ENCODE results near the gene HERC5. TPM values are rescaled to one million over a fixed set of nuclear protein-coding genes. Genes with fewer than 3 reads are reported as not detected.

Gene HERC5
- total RNA-seq: 1.9 and 5.6 TPM in 2 replicates

GRCh38 chr4:88456670-88457306 is at the start of gene HERC5:
HERC5 (plus strand) TSS chr4:88457119; CDS start chr4:88457270, 151 bp downstream.

GRCh38 chr4:88523325-88524129 is 66.6 kb downstream of the HERC5 start, which contains the start of gene PYURF:
PYURF (minus strand) TSS chr4:88523776; CDS start chr4:88523700, 76 bp downstream.

Other genes with a start within 250 kb of the HERC5 start
- gene PPM1K, start 172.6 kb upstream of the HERC5 start, total RNA-seq: 23.2 and 33.7 TPM in 2 replicates
- gene HERC6, start 78.3 kb upstream of the HERC5 start, total RNA-seq: 8.4 and 9.0 TPM in 2 replicates
- gene PYURF, start 66.7 kb downstream of the HERC5 start, total RNA-seq: 67.1 and 74.7 TPM in 2 replicates
- gene HERC3, start 135.4 kb downstream of the HERC5 start, total RNA-seq: 13.3 and 13.9 TPM in 2 replicates
- gene NAP1L5, start 240.7 kb downstream of the HERC5 start, total RNA-seq: 5.8 and 7.7 TPM in 2 replicates